NOMO-1 (cell line): ENCODE data around the gene ZNF619.
A peak's percentile ranks its signal among the peaks of the same experiment; 100 is the strongest.

ENCODE experiments used
- DNase-seq, 2 experiments: peaks; one replicate each; lab custom pipeline; 2025; ENCODE audit not compliant: unreplicated experiment in 2 of 2; lab: John Stamatoyannopoulos, UW

ZNF619 gene

DNA sequence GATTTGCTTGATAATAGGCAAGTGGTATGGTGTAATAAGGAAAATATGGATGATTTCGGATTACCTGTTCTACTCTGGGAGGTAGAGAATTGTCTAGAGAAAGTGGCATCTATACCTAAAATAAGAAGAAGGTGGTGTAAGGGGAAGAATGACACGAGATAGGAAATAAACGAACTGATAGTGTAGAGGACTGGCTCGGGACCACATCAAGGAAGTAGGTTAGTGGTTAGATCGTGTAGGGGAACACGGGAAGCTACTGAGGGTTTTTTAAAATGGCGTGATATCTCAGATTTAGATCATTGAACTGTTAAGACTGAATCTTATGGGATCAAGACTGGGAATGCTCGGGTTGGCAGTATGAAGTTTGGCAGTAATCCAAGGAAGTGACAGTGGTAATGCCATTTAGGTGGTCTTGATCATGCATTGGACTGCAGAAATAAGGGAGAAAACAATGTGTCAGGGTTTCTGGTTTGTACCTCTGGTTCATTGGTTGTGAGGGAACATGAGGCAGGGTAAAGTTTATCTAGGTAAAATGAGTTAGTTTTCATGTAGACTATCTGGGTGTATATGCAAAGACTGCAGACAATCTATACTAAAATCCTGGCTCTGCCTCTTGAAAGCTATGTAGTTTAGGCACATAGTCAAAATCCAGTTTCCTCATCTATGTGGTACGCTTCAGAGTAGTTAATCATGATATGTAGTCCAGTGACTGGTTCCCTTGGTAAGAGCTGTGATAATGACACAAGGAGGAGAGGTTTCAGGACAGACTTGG lies 12.4 kb upstream of the ZNF619 start:
- no peak for DNase-seq

DNA sequence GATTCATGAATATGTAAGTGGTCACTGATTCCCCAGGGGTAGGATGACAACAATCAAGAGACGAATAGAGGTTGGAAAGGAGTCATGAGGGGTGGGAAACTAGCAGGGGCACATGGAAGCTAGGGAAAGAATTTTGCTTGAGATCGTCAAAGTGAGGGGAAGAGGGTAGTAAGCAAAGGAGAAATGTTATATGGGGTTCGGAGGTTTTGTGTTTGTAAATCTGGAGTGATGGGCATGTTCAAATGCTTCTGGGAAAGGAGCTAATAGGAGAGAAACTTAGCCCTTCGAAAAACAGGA lies 11.9 kb upstream of the ZNF619 start:
- no peak for DNase-seq

DNA sequence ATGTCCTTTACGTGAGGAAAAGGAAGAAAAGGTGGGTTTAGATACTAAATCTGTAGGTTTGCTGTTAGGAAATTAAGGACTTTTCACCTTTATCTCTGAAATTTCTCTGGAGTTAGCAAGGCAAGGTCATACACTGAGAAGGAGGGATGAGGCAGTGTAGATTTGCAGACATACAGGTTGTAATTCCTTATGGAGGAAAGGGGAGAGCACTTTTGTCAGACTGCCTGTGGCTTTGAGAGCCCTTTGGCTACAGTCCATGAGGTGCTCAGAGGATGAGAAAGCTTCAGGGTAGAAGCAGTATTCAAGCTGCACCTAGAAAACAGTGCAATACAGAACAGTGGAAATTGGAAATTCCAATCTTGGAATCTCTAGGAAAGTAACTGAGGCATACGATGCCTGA lies 11.5 kb upstream of the ZNF619 start:
- DNase-seq: no peak

DNA sequence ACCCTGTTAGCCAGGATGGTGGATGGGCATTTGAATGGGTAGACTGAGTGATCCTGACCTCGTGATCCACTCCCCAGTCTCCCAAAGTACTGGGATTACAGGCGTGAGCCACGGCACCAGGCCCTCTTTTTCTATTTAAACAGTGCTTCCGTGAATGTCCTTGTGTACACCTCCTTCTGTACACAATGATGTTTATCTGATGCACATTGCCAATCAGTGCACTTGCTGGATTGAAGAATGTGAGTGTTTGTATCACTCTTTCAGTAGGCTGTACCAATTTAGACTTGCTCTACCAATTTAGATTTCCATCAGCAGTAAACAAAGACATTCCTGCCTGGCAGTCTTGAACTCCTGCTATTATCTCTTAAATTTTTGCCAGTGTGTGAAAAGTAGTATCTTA lies 8.9 kb upstream of the ZNF619 start:
- no peak for DNase-seq

DNA sequence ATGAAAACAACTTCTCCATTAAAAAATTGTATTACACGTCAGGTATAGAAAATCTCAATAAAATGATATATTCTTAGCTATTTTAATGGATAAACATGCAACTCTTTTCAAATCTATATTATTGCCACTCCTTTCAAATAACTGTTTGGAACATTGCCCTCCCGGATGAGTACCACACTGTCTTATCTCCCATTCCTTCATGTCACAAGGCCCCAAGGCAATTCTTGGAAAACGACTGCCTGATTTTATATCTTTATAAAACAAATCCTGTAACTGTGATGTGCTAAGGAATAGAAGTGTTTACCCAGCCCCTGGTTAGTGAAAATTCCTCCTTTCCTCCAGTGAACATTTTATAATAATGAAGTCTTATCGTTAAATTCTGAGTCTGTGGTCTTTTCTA lies 6.2 kb upstream of the ZNF619 start:
- DNase-seq: no peak

DNA sequence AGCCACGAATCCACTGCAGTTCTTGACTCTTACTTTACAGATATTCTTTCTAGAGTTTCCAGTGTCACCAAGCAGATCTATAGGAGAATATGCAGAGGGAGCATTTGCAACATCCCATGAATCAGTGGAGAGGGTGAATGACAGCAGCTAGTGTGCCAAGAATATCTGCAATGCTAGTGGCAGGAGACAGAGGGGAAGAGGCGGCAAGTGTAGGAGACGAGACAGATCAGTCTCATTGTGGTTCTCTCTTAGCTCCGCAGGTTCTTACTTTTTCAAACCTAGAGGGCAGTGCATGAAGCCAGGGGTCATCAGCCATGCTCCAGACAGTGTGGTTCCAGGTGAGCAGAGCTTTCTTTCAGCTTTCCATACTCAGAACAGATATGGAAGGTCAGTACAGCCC lies 744 bp downstream of the ZNF619 start:
- no peak for DNase-seq

DNA sequence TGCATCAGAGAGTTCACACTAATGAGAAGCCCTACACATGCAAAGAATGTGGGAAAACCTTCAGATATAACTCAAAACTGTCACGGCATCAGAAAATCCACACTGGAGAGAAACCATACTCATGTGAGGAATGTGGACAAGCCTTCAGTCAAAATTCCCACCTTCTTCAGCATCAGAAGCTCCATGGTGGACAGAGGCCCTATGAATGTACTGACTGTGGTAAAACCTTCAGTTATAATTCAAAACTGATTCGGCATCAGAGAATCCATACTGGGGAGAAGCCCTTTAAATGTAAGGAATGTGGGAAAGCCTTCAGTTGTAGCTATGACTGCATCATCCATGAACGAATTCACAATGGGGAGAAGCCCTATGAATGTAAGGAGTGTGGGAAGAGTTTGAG lies 10.2 kb downstream of the ZNF619 start:
- no peak for DNase-seq

DNA sequence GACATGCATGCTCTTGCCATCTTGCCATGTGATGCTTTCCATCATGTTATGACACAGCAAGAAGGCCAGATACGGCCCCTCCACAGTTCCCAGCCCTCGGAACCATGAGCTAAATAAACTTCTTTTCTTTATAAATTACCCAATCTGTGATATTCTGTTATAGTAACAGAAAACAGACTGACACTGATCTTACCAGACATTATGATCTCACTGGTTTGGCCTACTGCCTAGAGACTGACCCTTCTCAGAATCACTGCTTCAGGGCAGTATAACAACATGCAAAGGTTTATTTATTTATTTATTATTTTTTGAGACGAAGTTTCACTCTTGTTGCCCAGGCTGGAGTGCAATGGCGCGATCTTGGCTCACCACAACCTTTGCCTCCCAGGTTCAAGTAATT lies 14.0 kb downstream of the ZNF619 start:
- no peak for DNase-seq

DNA sequence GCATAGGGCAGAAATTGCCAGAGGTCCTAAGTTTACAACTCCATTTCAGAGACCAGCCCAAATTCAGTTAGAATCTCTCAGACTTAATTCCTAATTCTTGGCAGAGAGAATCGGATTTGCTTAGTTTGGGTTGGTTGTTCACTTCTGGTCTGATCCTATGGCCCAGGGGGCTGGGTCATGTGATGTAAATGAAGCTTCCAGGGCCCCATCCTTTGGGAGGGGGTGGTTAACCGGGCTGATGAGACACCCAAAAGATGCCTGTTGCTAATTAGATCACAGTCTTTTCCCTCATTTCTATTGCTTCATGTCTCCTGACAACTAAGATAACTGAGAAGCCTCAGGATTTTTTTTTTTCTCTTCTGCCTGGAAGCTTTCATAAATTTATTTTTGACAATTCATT lies 17.8 kb downstream of the ZNF619 start:
- DNase-seq: no peak

DNA sequence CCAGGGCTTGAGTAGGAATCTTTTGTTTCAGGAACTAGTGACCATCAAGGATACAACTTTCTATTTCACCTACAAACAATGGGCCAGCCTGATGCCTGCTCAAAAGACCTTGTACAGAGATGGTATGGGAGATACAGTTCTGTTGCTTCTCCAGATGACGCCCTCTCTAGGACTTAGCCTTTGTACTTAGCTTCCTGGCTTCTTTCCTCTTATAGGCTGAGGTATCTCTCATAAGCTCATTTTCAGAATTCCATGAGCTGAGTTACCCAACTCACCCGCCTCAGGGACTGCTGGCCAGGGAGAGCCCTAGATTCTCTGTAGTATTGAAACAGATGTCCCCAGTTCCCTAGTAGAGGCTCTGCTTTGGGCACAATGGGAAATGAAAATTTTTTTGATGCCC lies 20.4 kb downstream of the ZNF619 start:
- DNase-seq: no peak

DNA sequence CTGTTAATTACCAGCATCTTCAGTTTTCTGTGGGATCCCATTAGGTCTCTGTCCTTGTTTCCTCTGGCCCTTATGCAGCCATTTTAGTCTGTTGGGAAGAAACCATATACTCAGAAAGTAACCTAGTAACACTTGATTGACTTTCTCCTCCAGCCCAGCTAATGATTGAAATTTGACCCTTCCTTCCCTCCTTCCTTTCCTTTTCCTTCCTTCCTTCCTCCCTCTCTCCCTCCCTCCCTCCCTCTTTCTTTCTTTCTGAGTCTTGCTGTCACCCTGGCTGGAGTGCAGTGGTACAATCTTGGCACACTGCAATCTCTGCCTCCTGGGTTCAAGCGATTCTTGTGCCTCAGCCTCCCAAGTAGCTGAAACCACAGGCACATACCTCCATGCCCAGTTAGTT lies 23.0 kb downstream of the ZNF619 start:
- DNase-seq: no peak

DNA sequence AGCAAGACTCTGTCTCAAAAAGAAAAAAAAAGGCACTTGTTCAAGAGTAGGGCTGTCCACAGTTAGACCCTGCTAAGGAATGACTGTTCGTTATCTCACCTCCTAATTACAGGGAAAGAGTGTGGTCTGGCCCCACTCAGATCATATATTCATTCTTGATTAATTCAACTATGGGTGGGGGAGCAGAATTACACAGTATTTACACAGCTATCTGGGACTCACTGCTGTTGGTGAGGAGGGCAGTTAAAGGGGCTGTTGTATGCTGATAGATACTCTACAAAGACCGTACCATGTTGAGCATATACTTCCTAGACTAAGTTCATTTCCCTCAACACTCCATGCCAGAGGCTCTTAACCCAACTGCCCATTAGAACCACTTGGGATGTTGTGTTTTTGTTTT lies 25.1 kb downstream of the ZNF619 start:
- DNase-seq: no peak

DNA sequence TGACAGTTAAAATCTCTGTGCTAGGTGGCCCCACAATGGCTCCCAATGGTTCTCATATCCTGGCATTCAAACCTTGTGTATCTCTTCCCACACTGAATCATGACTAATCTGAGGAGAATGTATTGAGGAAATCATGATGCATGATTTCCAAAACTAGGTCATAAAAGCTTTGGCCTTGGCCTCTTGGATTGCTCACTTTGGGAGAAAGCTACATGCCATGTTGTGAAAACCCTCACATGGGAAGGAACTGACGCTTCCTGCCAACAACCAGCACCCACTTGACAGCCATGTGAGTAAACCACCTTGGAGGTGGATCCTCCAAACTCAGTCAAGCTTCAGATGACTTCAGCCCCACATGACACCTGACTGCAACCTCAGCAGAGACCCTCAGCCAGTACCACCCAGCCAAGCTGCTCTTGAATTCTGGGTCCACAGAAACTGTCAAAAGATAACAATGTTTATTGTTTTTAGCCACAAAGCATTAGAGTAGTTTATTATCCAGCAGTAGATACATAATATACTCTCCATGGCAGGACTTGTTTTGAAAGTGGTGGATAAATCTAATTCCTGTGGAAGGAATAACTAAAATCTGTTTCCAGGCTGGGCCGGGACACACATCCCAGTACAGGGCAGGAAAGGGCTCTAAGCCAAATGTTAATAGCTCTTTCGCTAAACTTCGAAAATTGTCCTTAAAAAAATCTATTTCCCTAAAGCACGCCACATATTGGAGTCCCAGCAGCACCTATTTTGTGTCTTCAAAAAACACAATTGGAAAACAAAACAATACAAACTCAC lies 27.9 kb downstream of the ZNF619 start:
- no peak for DNase-seq

DNA sequence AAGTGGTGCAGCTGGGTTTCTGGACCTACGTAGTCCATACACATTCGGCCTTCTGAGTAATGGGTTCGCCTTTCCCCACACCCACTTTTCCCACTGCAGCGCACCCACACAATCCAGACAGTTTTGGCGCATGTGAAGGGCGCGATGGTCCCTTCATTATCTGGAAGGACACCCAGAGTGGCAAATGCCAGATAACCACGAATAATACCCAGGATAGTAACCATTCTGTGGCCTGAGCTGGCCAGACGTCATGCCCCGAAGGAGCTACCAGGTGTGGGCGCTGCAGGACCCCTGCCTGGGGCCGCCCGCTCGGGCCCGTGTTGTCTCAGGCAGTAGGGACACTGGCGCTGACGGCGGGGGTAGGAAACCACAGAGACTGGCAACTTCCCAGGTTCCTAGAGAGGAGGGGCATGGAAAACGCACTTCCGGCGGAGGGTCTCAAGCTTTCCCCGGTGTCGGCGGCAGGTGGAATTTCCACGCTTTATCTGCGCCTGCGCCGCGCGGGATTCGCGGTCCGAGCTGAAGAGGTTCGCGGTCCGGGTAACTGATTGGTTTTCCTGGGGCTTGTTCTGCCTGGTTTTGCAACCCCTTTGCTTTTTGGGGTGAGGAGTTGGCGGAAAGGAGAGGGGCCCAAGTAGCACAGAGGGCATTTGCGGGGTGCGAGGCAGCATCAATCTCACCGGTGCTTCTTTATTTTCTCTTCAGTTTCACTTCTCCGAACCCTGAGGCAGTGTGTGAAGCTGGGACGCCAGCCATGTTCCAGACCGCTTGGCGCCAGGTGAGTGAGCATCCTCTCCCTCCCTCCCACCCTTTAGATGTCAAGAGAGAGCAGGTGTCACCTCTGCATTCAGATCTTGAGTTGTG lies 28.9 kb downstream of the ZNF619 start, which contains the start of gene ZNF620:
ZNF620 (plus strand) TSS at position 441 of the 864 bp plus-strand sequence; CDS start at position 755, 314 bp downstream.
- peak in 1 of 2 experiments; percentile 15 for DNase-seq

DNA sequence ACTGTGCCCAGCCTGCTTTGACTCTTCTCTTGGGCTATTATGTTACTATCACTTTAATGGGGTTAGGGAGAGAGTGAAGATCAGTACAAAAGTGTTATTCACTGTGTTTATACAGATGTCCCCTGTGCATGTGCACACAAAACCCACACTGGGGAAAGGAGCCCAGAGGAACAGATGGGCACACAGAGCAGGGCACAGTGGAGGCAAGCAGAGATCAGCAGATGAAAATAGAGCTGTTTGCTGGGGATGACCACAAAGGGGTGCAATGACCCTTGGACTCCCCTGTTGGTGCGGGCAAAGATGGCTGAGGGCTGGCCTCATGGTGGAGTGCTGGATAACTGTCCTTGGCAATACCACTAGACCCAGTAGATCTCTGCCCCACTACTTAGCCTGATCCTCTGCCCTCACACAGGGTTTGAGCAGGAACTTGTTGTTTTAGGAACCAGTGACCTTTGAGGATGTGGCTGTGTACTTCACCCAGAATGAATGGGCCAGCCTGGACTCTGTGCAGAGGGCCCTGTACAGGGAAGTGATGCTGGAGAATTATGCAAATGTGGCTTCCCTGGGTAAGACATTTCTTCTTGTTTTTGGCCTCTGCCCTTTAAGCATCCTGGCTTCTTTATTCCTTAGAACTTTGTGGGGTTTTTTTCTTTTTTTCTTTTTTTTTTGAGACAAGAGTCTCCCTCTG lies 34.3 kb downstream of the ZNF619 start:
- no peak for DNase-seq

DNA sequence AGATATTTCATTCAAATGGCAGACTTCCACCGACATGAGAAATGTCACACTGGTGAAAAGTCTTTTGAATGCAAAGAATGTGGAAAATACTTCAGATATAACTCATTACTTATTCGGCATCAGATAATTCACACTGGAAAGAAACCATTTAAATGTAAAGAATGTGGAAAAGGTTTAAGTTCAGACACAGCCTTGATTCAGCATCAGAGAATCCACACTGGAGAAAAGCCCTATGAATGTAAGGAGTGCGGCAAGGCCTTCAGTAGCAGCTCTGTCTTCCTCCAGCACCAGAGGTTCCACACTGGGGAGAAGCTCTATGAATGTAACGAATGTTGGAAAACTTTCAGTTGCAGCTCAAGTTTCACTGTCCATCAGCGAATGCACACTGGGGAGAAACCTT lies 39.3 kb downstream of the ZNF619 start:
- DNase-seq: no peak

DNA sequence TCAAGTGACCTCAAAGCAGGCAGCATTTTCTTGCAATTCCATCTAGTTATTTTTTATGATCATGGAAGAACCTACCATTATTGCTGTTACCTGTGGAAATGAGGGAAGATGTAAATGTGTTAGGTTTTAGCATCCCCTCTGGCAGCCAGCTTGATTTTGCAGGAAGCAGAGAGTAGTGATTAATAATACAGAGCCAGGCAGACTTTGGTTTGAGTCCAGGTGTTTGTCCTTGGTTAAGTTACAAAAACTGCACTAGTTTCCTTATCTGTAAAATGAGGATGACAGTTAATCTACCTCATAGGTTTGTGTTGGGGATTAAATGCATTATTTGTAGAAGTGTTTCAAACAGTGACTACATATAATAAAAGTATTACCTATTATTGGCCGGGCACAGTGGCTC lies 41.1 kb downstream of the ZNF619 start:
- no peak for DNase-seq

DNA sequence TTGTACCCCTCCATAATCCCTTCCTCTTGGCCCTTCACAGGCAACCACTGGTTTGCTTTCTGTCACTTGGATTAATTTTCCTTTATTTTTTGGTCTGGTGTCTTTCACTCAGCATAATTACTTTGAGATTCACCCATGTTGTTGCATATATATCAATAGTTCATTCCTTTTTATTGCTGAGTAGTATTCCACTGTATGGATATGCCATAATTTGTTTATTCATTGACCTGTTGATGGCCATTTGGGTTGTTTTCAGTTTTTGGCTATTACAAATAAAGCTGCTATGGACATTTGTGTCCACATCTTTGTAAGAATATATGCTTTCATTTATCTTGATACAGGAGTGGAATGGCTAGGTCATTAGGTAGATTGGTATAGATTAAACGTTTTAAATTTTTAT lies 41.9 kb downstream of the ZNF619 start:
- DNase-seq: no peak

DNA sequence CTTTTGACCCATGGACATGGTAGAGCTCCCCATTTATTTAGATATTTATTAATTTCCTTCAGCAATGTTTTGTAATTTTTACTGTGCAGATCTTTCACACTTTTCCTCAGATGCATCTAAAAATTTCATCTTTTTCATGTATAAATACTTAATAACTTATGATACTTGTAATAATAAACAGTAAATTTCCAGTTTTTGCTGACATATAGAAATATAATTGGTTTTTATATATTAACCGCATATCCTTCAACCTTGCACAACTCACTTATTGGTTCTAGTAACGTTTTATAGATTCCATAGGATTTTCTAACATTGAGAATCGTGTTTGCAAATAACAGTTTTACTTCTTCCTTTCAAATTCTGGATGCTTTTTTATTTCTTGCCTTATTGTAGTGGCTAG lies 44.3 kb downstream of the ZNF619 start:
- no peak for DNase-seq

DNA sequence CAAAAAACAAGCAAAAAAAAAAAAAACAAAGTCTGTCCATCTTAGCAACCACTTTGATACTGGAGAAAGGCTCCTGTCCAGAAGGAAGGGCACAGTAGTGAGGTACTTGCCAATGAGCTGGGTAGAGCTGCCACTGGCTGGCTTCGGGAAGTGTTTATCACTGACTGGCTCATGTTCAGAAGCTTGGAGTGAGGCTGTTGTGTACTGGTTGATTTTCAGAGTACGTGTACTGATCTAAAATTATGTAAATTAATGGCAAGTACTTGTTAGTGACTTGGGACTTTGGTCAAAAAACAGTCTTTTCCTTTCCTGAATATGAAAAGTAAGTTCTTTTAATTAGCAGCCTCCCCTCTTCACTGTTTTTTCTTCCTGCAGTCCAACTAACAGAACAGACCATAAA lies 46.9 kb downstream of the ZNF619 start:
- DNase-seq: no peak

DNA sequence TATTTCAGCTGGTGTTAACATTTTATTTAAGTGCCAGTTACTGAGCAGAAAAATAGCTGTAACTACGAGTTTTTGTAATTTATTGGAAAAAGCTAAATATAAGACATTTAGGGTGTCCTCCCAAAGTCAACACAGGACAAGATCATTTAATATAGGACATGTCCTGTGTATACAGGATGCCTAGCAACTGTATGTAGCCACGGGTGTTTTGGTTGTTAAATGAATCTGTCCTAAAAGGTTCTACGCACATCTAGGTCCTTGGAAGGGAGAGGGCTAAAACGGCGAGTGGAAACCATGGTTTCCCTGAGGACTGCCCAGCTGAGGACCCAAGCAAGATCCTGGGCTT lies 47.3 kb downstream of the ZNF619 start:
- DNase-seq: no peak
